ENCODE data around the gene TAX1BP3. TPM values are rescaled to one million over a fixed set of nuclear protein-coding genes. Genes with fewer than 3 reads are reported as not detected.

The TAX1BP3 gene
- total and polyA plus RNA-seq, 2 donors (not counting 1 experiment from before 2014, with no cell fraction given): 121 to 141 TPM

DNA sequence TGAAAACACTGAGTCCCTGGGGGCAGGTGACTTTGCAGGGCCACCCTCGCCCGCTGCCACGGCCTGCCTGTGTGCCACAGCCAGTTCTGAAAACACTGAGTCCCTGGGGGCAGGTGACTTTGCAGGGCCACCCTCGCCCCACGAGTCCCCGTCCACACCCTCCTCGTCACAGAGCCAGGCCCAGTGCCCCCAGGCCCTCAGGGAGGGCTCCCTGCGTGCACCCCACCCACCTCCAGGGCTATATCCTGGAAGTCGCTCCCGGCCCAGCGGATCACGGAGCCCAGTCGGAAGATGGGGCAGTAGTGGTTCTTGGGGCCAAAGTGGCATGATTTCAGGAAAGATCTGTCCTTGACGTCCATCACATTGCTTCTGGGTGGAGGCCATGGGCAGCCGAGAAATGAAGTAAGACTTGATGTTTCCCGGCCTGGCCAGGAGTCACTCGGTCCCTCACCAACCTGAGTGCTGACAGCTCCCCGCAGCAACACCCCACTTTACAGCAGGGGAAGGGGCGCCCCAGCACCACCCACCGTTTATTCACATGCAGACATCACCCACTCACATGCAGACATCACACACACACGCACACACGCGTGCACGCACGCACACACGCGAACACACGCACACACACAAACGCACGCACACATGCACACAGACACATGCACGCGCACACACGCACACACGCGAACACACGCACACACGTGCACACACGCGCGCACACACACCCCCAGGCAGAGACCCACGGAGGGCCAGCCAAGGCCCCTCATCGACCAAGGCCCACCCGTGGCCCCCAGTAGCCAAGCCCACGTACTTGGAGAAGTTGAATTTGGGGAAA, 21.1 kb upstream of the TAX1BP3 start:
- Histone ChIP-seq H3K4me1 (ENCODE audit: control insufficient read depth, extremely low read depth, insufficient read depth, low read length) (no peaks in the 10 kb centered on the region), H3K79me2 (ENCODE audit: control insufficient read depth, insufficient read depth, low read length) (no peaks in the 10 kb centered on the region), H3K4me2 (ENCODE audit: extremely low read depth, insufficient read depth, low read length) (no peak overlapping the region), H3K27ac (ENCODE audit: insufficient read depth, low read length) (no peak overlapping the region), H3K9me3 (ENCODE audit: control insufficient read depth, insufficient read depth, low read depth, low read length) (no peaks in the 10 kb centered on the region), H3K27me3 (ENCODE audit: control insufficient read depth, insufficient read depth, low read length) (no peaks in the 10 kb centered on the region), H4K20me1 (ENCODE audit: control insufficient read depth, extremely low read depth, insufficient read depth, low read length) (no peaks in the 10 kb centered on the region), H3K9ac (ENCODE audit: insufficient read depth, low read length) (no peak overlapping the region), H3K4me3 (replicated peaks in 1 of 4; ENCODE audit: control extremely low read depth in 1 of 4, insufficient read depth in 1 of 4, low read depth in 3 of 4, low read length in 4 of 4) (no peak overlapping the region), H3K36me3 (ENCODE audit: control insufficient read depth, insufficient read depth, low read length) (no peaks in the 10 kb centered on the region), H2AFZ (ENCODE audit: low read length) (no peak overlapping the region)
- no peak for DNase-seq (ENCODE audit: low read depth in 2 of 2)
- TF ChIP-seq EZH2 (IDR thresholded peaks at IDR 0.05; ENCODE audit: low read length, missing control alignments): no peak
- TF ChIP-seq CTCF (conservative IDR thresholded peaks at IDR 0.05 in 1 of 2, IDR thresholded peaks at IDR 0.05 in 1 of 2; ENCODE audit: low read depth in 1 of 2, low read length in 2 of 2): no peak

- Histone ChIP-seq H3K9me3 (ENCODE audit: control insufficient read depth, insufficient read depth, low read depth, low read length) (no peaks in the 10 kb centered on the region), H3K27me3 (ENCODE audit: control insufficient read depth, insufficient read depth, low read length) (no peaks in the 10 kb centered on the region), H3K79me2 (ENCODE audit: control insufficient read depth, insufficient read depth, low read length) (no peaks in the 10 kb centered on the region), H3K9ac (ENCODE audit: insufficient read depth, low read length) (no peak overlapping the region), H3K27ac (ENCODE audit: insufficient read depth, low read length) (no peak overlapping the region), H3K4me2 (ENCODE audit: extremely low read depth, insufficient read depth, low read length) (no peak overlapping the region), H3K36me3 (ENCODE audit: control insufficient read depth, insufficient read depth, low read length) (no peaks in the 10 kb centered on the region), H4K20me1 (ENCODE audit: control insufficient read depth, extremely low read depth, insufficient read depth, low read length) (no peaks in the 10 kb centered on the region), H3K4me3 (replicated peaks in 1 of 4; ENCODE audit: control extremely low read depth in 1 of 4, insufficient read depth in 1 of 4, low read depth in 3 of 4, low read length in 4 of 4) (no peak overlapping the region), H2AFZ (ENCODE audit: low read length) (no peak overlapping the region), H3K4me1 (ENCODE audit: control insufficient read depth, extremely low read depth, insufficient read depth, low read length) (no peaks in the 10 kb centered on the region)
- TF ChIP-seq EZH2 (IDR thresholded peaks at IDR 0.05; ENCODE audit: low read length, missing control alignments): no peak
- TF ChIP-seq CTCF (conservative IDR thresholded peaks at IDR 0.05 in 1 of 2, IDR thresholded peaks at IDR 0.05 in 1 of 2; ENCODE audit: low read depth in 1 of 2, low read length in 2 of 2): no peak
- no peak for DNase-seq (ENCODE audit: low read depth in 2 of 2)
Measured at GRCh38 chr17:3688852-3689261, 20.5 kb upstream of the TAX1BP3 start.

DNA sequence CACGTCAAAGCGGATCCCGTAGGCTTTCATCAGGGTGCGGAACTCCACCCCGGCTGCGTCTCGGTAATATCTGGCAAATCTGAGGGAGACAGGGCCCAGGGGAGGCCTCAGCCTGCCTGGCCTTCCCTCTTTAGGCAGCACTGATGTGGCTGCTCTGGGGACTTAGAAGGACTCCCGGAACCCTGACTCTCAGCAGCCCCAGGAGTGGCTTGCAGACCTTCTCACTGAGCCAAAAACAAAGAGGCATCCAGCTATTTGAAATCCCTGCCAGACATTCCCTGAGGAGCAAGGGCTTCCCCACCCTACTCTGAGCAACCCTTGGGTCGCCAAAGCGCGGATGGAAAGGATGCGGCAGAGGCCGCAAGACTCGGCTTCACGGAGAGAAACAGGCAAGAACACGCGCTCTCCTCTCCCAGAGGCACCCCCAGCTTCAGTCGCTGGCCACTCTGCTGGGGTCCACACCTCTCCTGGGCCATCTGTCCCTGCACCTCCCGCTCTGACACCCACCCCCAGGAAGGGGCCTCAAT, 19.7 kb upstream of the TAX1BP3 start:
- Histone ChIP-seq H3K4me1 (ENCODE audit: control insufficient read depth, extremely low read depth, insufficient read depth, low read length) (no peaks in the 10 kb centered on the region), H3K36me3 (ENCODE audit: control insufficient read depth, insufficient read depth, low read length) (no peaks in the 10 kb centered on the region), H2AFZ (ENCODE audit: low read length) (no peak overlapping the region), H3K9ac (ENCODE audit: insufficient read depth, low read length) (no peak overlapping the region), H4K20me1 (ENCODE audit: control insufficient read depth, extremely low read depth, insufficient read depth, low read length) (no peaks in the 10 kb centered on the region), H3K4me3 (replicated peaks in 1 of 4; ENCODE audit: control extremely low read depth in 1 of 4, insufficient read depth in 1 of 4, low read depth in 3 of 4, low read length in 4 of 4) (no peak overlapping the region), H3K27me3 (ENCODE audit: control insufficient read depth, insufficient read depth, low read length) (no peaks in the 10 kb centered on the region), H3K9me3 (ENCODE audit: control insufficient read depth, insufficient read depth, low read depth, low read length) (no peaks in the 10 kb centered on the region), H3K4me2 (ENCODE audit: extremely low read depth, insufficient read depth, low read length) (no peak overlapping the region), H3K27ac (ENCODE audit: insufficient read depth, low read length) (no peak overlapping the region), H3K79me2 (ENCODE audit: control insufficient read depth, insufficient read depth, low read length) (no peaks in the 10 kb centered on the region)
- TF ChIP-seq CTCF (conservative IDR thresholded peaks at IDR 0.05 in 1 of 2, IDR thresholded peaks at IDR 0.05 in 1 of 2; ENCODE audit: low read depth in 1 of 2, low read length in 2 of 2) (no peak), EZH2 (IDR thresholded peaks at IDR 0.05; ENCODE audit: low read length, missing control alignments) (no peak)
- no peak for DNase-seq (ENCODE audit: low read depth in 2 of 2)
